ENCODE data around the gene SKA2.

GRCh38 chr17:59097876-59098275 lies 57.1 kb downstream of the SKA2 start:
- no peak for TF ChIP-seq CTCF (IDR thresholded peaks at IDR 0.05; ENCODE audit: insufficient read depth, low read length)
- no peak for TF ChIP-seq POLR2AphosphoS5 (IDR thresholded peaks at IDR 0.05; ENCODE audit: low read depth)
- TF ChIP-seq GABPA (IDR thresholded peaks at IDR 0.05; ENCODE audit: low read depth) = no peak
